HG02981 (cell line): ENCODE measurements around the gene HSD17B3.
"Not testable (repeated sequence)": the region's sequence is repeated elsewhere in the genome, so short reads cannot be mapped to it uniquely, and the experiment has no call there.

Experiments
- ATAC-seq: cut with Tn5 transposase; IDR thresholded peaks from one replicate; pipeline ENCODE4 v1.9.1; 2021; ENCODE audit warnings: mild to moderate bottlenecking, moderate library complexity; ENCODE audit not compliant: unreplicated experiment

The HSD17B3 gene

GRCh38 chr9:96309850-96310249, 7.9 kb upstream of the HSD17B3 start:
- no peak for ATAC-seq

- ATAC-seq: not testable (repeated sequence)
These were observed 5.0 kb upstream of the HSD17B3 start for GRCh38 chr9:96306958-96307357.

DNA sequence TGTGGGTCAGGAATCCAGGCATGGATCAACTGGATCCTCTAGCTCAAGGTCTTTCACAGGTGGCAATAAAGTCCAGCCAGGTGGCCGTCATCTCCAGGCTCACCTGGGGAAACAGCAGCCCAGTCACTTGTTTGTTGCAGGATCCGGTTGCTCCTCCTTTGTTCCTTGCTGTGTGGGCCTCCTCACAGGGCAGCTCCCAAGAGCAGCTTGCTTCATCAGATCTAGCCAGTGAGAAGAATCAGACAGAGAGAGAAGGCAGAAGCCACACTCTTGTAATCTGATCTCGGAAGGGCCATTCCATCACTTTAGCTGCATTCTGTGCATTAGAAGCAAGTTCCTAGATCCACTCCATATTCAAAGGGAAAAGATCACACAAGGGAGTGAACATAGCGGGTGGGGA, 3.2 kb upstream of the HSD17B3 start:
- no peak for ATAC-seq

DNA sequence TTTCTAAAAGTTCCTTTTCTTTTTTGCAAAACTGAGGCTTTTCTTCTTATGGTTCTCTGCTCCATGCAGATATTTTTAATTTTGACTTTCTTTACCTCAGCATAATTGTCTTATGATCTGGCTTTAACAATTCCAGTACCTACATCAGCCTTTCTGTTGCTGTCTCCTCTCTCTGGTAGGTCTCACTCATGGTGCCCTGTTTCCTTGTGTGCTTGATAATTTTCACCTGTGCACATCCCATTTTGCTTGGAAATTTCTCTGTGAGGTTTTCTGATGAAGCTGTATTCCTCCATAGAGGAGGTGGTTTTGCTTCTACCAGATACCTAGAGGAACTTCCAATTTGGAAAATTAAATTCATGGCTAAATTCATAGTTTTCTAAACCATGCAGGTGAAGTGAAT, 2.3 kb upstream of the HSD17B3 start:
- ATAC-seq: no peak

GRCh38 chr9:96299823-96300222, 2.2 kb downstream of the HSD17B3 start:
- ATAC-seq: no peak

DNA sequence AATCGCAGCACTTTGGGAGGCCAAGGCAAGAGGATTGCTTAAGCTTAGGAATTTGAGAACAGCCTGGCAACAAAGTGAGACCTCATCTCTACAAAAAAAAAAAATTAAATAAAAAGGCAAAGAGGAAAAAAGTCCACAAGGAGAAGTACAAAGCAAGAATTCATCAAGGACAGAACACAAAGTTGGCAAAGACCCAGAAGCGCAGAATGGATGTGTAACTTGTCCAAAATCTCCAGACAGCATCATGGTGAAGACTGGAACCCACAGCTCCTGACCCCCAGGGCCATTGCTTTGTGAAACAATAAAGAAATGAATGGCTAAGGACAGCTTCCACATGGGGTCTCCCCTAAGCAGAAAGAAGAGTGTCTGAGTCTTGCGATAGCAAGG, 7.8 kb downstream of the HSD17B3 start:
- ATAC-seq: no peak

DNA sequence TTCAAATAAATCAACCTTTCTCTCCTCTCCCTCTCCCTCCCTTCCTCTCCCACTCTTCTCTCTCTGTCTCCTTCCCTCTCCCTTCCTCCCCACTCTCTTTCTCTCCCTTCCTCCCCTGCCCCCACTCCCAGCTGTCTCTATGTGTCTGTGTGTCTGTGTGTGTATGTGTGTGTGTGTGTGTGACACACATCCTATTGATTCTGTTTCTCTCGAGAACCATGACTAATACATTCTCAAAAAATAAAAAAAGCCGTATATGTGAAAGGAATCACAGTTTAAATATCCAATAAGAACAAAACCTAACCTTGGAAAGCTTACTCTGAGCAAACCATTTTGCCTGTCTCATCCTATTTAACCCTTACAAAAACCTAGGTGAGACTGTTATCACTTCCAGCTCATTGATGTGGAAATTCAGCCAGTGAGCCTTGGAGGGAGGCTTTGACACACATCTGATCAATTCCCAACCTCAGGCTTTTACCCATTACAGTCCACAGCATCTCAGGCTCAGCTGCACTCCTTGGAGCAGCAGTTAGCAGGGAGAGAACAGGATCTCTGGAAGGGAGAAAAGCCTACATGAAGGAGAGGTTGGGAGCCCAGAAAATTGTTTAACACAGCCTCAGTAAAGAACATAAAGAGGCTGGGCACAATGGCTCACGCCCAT, 8.3 kb downstream of the HSD17B3 start:
- no peak for ATAC-seq

- no peak for ATAC-seq
These were observed 12.6 kb downstream of the HSD17B3 start for GRCh38 chr9:96289392-96289791.

DNA sequence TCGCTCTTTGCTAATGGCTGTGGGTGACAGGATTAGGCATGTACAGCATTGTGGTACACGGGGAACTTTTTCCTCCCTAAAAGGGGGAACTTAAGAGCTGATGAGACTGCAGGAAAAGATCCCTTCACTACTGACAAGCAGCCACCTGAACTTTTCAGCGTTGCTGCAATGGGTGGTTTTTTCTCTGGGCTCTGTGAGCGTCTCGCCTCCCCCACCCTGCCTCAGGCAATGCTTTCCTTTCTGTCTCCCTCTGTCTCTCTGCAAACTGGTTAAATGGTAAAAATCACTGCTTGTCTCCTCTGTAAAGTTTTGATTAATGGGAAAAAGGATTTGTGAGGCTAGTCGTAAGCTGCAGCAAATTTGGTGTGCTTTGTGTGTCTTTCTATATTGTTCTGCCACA, 20.3 kb downstream of the HSD17B3 start:
- ATAC-seq: no peak

- ATAC-seq: no peak
These were observed 22.0 kb downstream of the HSD17B3 start for GRCh38 chr9:96279932-96280331.

- no peak for ATAC-seq
These were observed 27.0 kb downstream of the HSD17B3 start for GRCh38 chr9:96274939-96275338.

DNA sequence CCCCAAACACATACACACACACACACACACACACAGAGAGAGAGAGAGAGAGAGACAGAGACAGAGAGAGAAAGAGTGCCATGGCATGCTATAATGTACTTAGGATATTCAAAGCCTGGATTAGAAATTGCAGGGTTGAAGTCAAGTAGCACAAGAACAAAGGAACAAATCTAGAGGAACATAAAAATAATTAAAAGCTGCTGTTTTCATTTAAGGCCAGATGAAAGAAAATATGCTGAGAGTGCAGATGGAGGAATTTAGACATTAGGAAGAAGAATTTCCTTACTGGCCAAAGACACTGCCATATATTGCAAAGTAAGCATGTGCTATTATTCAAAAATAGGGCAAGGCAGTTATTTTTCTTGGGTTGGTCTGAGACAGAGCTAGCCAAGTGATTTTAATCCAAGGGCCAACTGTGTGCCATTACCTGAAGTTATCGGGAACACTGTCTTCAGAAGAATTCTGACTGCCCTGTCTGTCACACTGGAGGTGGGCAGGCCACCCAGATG, 31.7 kb downstream of the HSD17B3 start:
- ATAC-seq: no peak

- no peak for ATAC-seq
These were observed 43.0 kb downstream of the HSD17B3 start for GRCh38 chr9:96258967-96259366.

DNA sequence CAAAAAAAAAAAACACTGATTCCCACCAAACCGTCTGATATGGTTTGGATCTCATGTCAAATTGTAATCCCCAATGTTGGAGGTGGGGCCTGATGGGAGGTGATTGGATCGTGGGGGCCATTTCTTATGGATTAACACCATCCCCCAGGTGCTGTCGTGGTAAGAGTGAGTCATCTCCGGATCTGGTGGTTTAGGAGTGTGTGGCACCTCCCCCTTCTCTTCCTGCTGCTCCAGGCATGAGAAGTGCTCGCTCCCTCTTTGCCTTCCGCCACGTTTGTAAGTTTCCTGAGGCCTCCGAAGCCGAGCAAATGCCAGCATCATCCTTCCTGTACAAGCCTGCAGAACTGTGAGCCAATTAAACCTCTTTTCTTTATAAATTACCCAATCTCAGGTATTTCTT, 45.2 kb downstream of the HSD17B3 start:
- ATAC-seq: no peak

DNA sequence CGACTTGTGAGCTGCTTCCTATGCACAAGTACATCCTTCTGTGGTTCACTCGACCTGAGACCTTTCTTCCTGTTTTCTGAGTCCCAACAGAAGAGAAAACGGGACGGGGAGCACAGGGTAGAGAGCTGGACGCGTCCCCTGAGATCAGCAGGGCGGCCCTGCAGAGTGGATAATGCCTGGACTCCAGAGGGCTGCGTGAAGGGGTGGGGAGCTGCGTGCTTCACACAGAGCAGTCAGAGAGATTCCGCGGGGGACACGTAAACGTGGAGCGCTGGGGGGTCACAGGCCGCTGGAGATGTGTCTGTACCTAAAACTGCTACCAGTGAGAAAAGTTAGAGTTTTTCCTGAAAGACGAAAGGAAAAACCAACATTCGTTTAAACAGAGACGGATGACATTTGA, 46.3 kb downstream of the HSD17B3 start:
- no peak for ATAC-seq

DNA sequence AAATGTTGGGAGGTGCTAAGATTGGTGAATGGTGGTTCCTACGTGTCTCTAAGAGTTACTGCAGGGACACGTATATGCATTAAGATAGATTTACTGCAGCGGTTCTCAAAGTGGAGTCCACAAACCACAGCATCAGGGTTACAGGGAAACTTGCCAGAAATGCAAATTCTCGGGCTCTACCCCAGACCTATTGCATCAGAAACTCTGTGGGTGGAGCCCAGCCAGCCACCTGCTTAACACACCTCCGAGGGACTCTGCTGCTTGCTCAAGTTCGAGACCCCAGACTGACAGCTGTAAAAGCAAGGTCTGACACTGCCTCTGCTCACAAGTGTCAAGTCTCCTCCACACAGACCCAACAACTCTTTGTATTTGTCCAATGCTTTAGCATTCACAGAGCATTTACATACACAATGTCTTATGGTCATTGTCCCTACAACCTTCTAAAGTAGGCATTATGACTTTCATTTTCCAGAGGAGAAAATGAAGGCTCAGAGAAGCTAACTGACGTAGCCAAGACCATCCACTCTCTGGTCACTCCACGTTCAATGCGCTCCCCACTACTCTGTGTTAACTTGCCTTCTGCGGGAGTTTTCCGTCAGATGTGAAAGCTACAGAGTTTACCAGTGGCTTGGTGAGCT, 48.8 kb downstream of the HSD17B3 start:
- ATAC-seq: no peak

- ATAC-seq: no peak
These were observed 50.5 kb downstream of the HSD17B3 start for GRCh38 chr9:96251451-96251850.

- no peak for ATAC-seq
These were observed 52.2 kb downstream of the HSD17B3 start for GRCh38 chr9:96249746-96250145.

- no peak for ATAC-seq
These were observed 55.7 kb downstream of the HSD17B3 start for GRCh38 chr9:96246267-96246671.

DNA sequence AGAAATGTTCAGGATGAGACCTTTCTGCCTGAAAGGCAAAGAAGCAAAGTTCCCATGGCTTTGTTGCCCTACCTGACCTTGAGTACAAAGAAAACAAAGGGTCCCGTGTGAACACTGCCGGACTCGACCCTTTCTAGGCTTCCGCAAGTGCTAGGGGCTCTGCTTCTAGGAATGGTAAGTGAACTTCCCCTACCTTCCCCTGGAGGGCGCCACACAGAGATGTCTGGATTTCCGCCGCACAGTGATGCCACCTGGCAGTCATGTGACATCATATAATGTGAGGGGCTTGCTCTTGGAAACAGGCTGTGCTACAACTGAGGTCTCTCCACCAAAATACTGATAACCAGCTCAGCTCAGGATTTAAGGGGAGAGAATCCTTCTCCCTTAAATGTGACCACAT, 56.6 kb downstream of the HSD17B3 start:
- no peak for ATAC-seq

GRCh38 chr9:96243778-96244177, 58.2 kb downstream of the HSD17B3 start:
- no peak for ATAC-seq

- no peak for ATAC-seq
These were observed 59.2 kb downstream of the HSD17B3 start for GRCh38 chr9:96242811-96243210.

- ATAC-seq: no peak
These were observed 60.6 kb downstream of the HSD17B3 start for GRCh38 chr9:96241391-96241809.
